H9 (cell line): ENCODE measurements around the gene DIPK1C. TPM values are rescaled to one million over a fixed set of nuclear protein-coding genes. Genes with fewer than 3 reads are reported as not detected.

Experiments used
- DNase-seq: peaks from one replicate; pipeline ENCODE4 v3.0.0-alpha.2; 2017
- H2AFZ ChIP-seq: one replicate; pipeline ENCODE4 v1.6.1; 2013; ENCODE audit warnings: mild to moderate bottlenecking, low read length, control low read depth, moderate library complexity
- H2AK5ac ChIP-seq: 2 replicates; pipeline ENCODE4 v1.6.1; 2013; ENCODE audit warnings: low read length, control low read depth, mixed read lengths; ENCODE audit not compliant: insufficient read length
- H2BK120ac ChIP-seq: one replicate; pipeline ENCODE4 v1.6.1; 2013; ENCODE audit warnings: low read depth, mild to moderate bottlenecking, low read length, control low read depth, inconsistent platforms; ENCODE audit not compliant: poor library complexity, severe bottlenecking
- H2BK12ac ChIP-seq: 2 replicates; pipeline ENCODE4 v1.6.1; 2013; ENCODE audit warnings: low read length, control low read depth, mixed read lengths, low read depth; ENCODE audit not compliant: insufficient read length
- H2BK15ac ChIP-seq: 2 replicates; pipeline ENCODE4 v1.6.1; 2013; ENCODE audit warnings: low read depth, low read length, control low read depth
- H2BK20ac ChIP-seq: one replicate; pipeline ENCODE4 v1.6.1; 2013; ENCODE audit warnings: low read depth, mild to moderate bottlenecking, low read length, control low read depth, inconsistent platforms; ENCODE audit not compliant: poor library complexity, severe bottlenecking
- H2BK5ac ChIP-seq: 2 replicates; pipeline ENCODE4 v1.6.1; 2013; ENCODE audit warnings: low read length, control low read depth, mixed read lengths; ENCODE audit not compliant: insufficient read length
- H3K14ac ChIP-seq: 2 replicates; pipeline ENCODE4 v1.6.1; 2013; ENCODE audit warnings: low read length, control low read depth; ENCODE audit not compliant: insufficient read depth
- H3K18ac ChIP-seq: 2 replicates; pipeline ENCODE4 v1.6.1; 2013; ENCODE audit warnings: low read depth, mild to moderate bottlenecking, mixed read lengths, low read length, control low read depth; ENCODE audit not compliant: insufficient read length
- H3K23ac ChIP-seq: 2 replicates; pipeline ENCODE4 v1.6.1; 2013; ENCODE audit warnings: low read length, control low read depth, mixed read lengths, low read depth; ENCODE audit not compliant: insufficient read length
- H3K23me2 ChIP-seq: 2 replicates; pipeline ENCODE4 v1.6.1; 2013; ENCODE audit warnings: low read depth, mild to moderate bottlenecking, mixed read lengths, low read length, control low read depth; ENCODE audit not compliant: insufficient read length, poor library complexity, severe bottlenecking
- H3K27ac ChIP-seq: 2 replicates; pipeline ENCODE4 v1.5.1; 2013; ENCODE audit warnings: low read length, control low read depth, mixed read lengths, low read depth; ENCODE audit not compliant: insufficient read length
- H3K27me3 ChIP-seq: 2 replicates; pipeline ENCODE4 v1.6.1; 2013; ENCODE audit warnings: low read length, control low read depth, inconsistent platforms; ENCODE audit not compliant: insufficient read depth
- H3K4ac ChIP-seq: 2 replicates; pipeline ENCODE4 v1.6.1; 2013; ENCODE audit warnings: low read depth, mild to moderate bottlenecking, control low read depth, inconsistent platforms, low read length, moderate library complexity
- H3K4me1 ChIP-seq: 2 replicates; pipeline ENCODE4 v1.6.1; 2013; ENCODE audit warnings: low read length, control low read depth, inconsistent platforms; ENCODE audit not compliant: insufficient read depth
- H3K4me2 ChIP-seq: 2 replicates; pipeline ENCODE4 v1.6.1; 2013; ENCODE audit warnings: low read length, control low read depth, mixed read lengths; ENCODE audit not compliant: insufficient read length, insufficient read depth
- H3K56ac ChIP-seq: 2 replicates; pipeline ENCODE4 v1.6.1; 2013; ENCODE audit warnings: low read depth, mild to moderate bottlenecking, mixed read lengths, low read length, control low read depth; ENCODE audit not compliant: insufficient read length
- H3K79me1 ChIP-seq: 2 replicates; pipeline ENCODE4 v1.6.1; 2013; ENCODE audit warnings: low read depth, mild to moderate bottlenecking, moderate library complexity, low read length, control low read depth, inconsistent platforms; ENCODE audit not compliant: insufficient read depth, poor library complexity, severe bottlenecking
- H3K79me2 ChIP-seq: 2 replicates; pipeline ENCODE4 v1.6.1; 2013; ENCODE audit warnings: low read length, control low read depth, inconsistent platforms; ENCODE audit not compliant: insufficient read depth
- H3K9ac ChIP-seq: 2 replicates; pipeline ENCODE4 v1.6.1; 2013; ENCODE audit warnings: low read length, control low read depth, mixed read lengths; ENCODE audit not compliant: insufficient read length; ENCODE audit errors: extremely low read depth
- H3K9me3 ChIP-seq: one replicate; pipeline ENCODE4 v1.6.1; 2013; ENCODE audit warnings: low read depth, low read length, inconsistent platforms; ENCODE audit not compliant: control insufficient read depth
- H3T11ph ChIP-seq: one replicate; pipeline ENCODE4 v1.6.1; 2013; ENCODE audit warnings: mild to moderate bottlenecking, low read length, control low read depth, inconsistent platforms
- H4K20me1 ChIP-seq: one replicate; pipeline ENCODE4 v1.6.1; 2013; ENCODE audit not compliant: control insufficient read depth, insufficient read length, insufficient read depth
- H4K5ac ChIP-seq: 2 replicates; pipeline ENCODE4 v1.6.1; 2013; ENCODE audit warnings: low read depth, mild to moderate bottlenecking, mixed read lengths, low read length, control low read depth; ENCODE audit not compliant: insufficient read length
- H4K8ac ChIP-seq: replicated peaks from 2 replicates; pipeline ENCODE4 v1.6.1; 2013; ENCODE audit warnings: low read length, control low read depth, mixed read lengths, low read depth; ENCODE audit not compliant: insufficient read length
- H4K91ac ChIP-seq: 2 replicates; pipeline ENCODE4 v1.6.1; 2013; ENCODE audit warnings: low read depth, mild to moderate bottlenecking, moderate library complexity, mixed read lengths, low read length, control low read depth; ENCODE audit not compliant: insufficient read length
- H3K27ac Mint-ChIP-seq, 3 experiments: 2 replicates in 2 of 3; 3 replicates in 1 of 3; pipeline ENCODE4 v1.8.0; 2020 to 2021; ENCODE audit warnings: mixed read lengths in 3 of 3, mild to moderate bottlenecking in 1 of 3, moderate library complexity in 1 of 3
- H3K27me3 Mint-ChIP-seq: 2 replicates; pipeline ENCODE4 v1.8.0; 2021; ENCODE audit warnings: low read depth, mild to moderate bottlenecking, moderate library complexity, mixed read lengths
- H3K36me3 Mint-ChIP-seq, 3 experiments: 2 replicates in 2 of 3; 3 replicates in 1 of 3; pipeline ENCODE4 v1.8.0; 2020 to 2021; ENCODE audit warnings: low read depth in 3 of 3, mixed read lengths in 3 of 3; ENCODE audit not compliant: insufficient read depth in 1 of 3
- H3K4me1 Mint-ChIP-seq, 2 experiments: 2 replicates each; pipeline ENCODE4 v1.8.0; 2020; ENCODE audit warnings: mixed read lengths in 2 of 2
- H3K4me3 Mint-ChIP-seq, 2 experiments: 2 replicates in 1 of 2; 3 replicates in 1 of 2; pipeline ENCODE4 v1.8.0; 2020 to 2021; ENCODE audit warnings: mild to moderate bottlenecking in 2 of 2, mixed read lengths in 2 of 2, moderate library complexity in 1 of 2
- H3K9me3 Mint-ChIP-seq, 2 experiments: 2 replicates in 1 of 2; 3 replicates in 1 of 2; pipeline ENCODE4 v1.8.0; 2020; ENCODE audit warnings: mild to moderate bottlenecking in 2 of 2, mixed read lengths in 2 of 2, moderate library complexity in 1 of 2
- CTCF ChIP-seq: fragments of 200-600 bp; sonication (generic); conservative IDR thresholded peaks from 3 replicates; pipeline ENCODE4 v1.8.0; 2021; ENCODE audit warnings: antibody characterized with exemption, mild to moderate bottlenecking
- WGBS: extraction: QIAGEN DNeasy Blood & Tissue Kit; methylation state at CpG from one replicate; pipeline ENCODE4 v1.1.7; 2013; ENCODE audit warnings: missing lambda C conversion rate, low lambda C conversion rate, mixed read lengths; ENCODE audit not compliant: insufficient read length; ENCODE audit errors: extremely low coverage; 5-methylcytosine and 5-hydroxymethylcytosine counted together
- total RNA-seq: library from RNA; stranded (reverse); gene quantifications from 2 replicates; pipeline ENCODE4 v1.2.1, GENCODE V29; 2021

The DIPK1C gene
- total RNA-seq, 1 experiment from 2014 or later = not detected

GRCh38 chr18:74476140-74476539 lies 19.0 kb upstream of the DIPK1C start:
- H2BK15ac ChIP-seq = no peak overlapping the region
- peak; percentile 55 for DNase-seq
- Mint-ChIP-seq H3K27me3 (peaks cover 4% of the 10 kb centered on the region; the same call in 1 of the 2 replicates), H3K36me3 (no peaks in the 10 kb centered on the region), H3K9me3 (no peaks in the 10 kb centered on the region; a peak in 1 of 5 replicates), H3K27ac (no peak overlapping the region), H3K4me1 (peaks cover 3 to 4% of the 10 kb centered on the region in 2 experiments; a peak in 3 of 4 replicates), H3K4me3 (no peak overlapping the region)
- no peak overlapping the region for H2BK5ac ChIP-seq
- no peak overlapping the region for H2BK12ac ChIP-seq
- H4K91ac ChIP-seq = no peak overlapping the region
- H4K8ac ChIP-seq = no peak overlapping the region
- H3K14ac ChIP-seq = no peak overlapping the region
- H2BK20ac ChIP-seq = no peak overlapping the region
- H3T11ph ChIP-seq = no peak overlapping the region
- H3K4ac ChIP-seq = no peak overlapping the region
- H3K4me1 ChIP-seq = no peaks in the 10 kb centered on the region
- no peak overlapping the region for H2AK5ac ChIP-seq
- no peak overlapping the region for H3K23ac ChIP-seq
- WGBS = no CpG with 5 or more reads among the region's 6 CpGs
- no peak overlapping the region for H3K9ac ChIP-seq
- peak; percentile 77 for TF ChIP-seq CTCF
- H3K9me3 ChIP-seq = no peaks in the 10 kb centered on the region
- H2BK120ac ChIP-seq = no peak overlapping the region
- no peak overlapping the region for H3K4me2 ChIP-seq
- no peak overlapping the region for H3K18ac ChIP-seq
- H3K23me2 ChIP-seq = no peaks in the 10 kb centered on the region
- H2AFZ ChIP-seq = no peak overlapping the region
- no peak overlapping the region for H3K56ac ChIP-seq
- H3K27me3 ChIP-seq = no peaks in the 10 kb centered on the region
- H3K79me2 ChIP-seq = no peaks in the 10 kb centered on the region
- no peaks in the 10 kb centered on the region for H3K79me1 ChIP-seq
- no peak overlapping the region for H4K5ac ChIP-seq
- H4K20me1 ChIP-seq = no peaks in the 10 kb centered on the region
- H3K27ac ChIP-seq = no peak overlapping the region
